Psoas muscle (tissue), 8 donors: Measurements from ENCODE around the gene APLNR. TPM values are rescaled to one million over a fixed set of nuclear protein-coding genes. Genes with fewer than 3 reads are reported as not detected.

Experiments
- ATAC-seq, 4 donors: fragments of 200-7000 bp; cut with Tn5 transposase; one replicate each; pipeline ENCODE4 v1.9.1; 2020; ENCODE audit warnings: moderate library complexity in 3 of 4, mild to moderate bottlenecking in 2 of 4
- DNase-seq, 2 donors: peaks; one replicate each; pipeline ENCODE4 v3.0.0-alpha.2; 2020
- H3K27ac ChIP-seq: fragments of 200-600 bp; one replicate; pipeline ENCODE4 v1.8.0; 2022
- H3K27me3 ChIP-seq, 3 donors: fragments of 200-600 bp in 1 of 3; one replicate each; pipeline versions ENCODE4 v1.6.1 to v1.8.0; 2013 to 2022; ENCODE audit warnings: low read length in 2 of 3, mild to moderate bottlenecking in 2 of 3, moderate library complexity in 1 of 3; ENCODE audit not compliant: insufficient read depth in 3 of 3
- H3K36me3 ChIP-seq, 2 donors: fragments of 200-600 bp in 1 of 2; one replicate each; pipeline versions ENCODE4 v1.6.1 to v1.8.0; 2013 to 2022; ENCODE audit warnings: low read depth in 1 of 2, mild to moderate bottlenecking in 1 of 2, moderate library complexity in 1 of 2; ENCODE audit not compliant: insufficient read depth in 1 of 2
- H3K4me1 ChIP-seq: fragments of 200-600 bp; one replicate; pipeline ENCODE4 v1.8.0; 2022
- H3K4me3 ChIP-seq: fragments of 200-600 bp; one replicate; pipeline ENCODE4 v1.8.0; 2022; ENCODE audit warnings: mild to moderate bottlenecking
- H3K9me3 ChIP-seq: fragments of 200-600 bp; one replicate; pipeline ENCODE4 v1.8.0; 2022
- WGBS, 3 donors: extraction: QIAGEN DNeasy Blood & Tissue Kit; methylation state at CpG; one replicate each; pipeline versions ENCODE4 v1.1.6 to v1.1.7; 2013; 5-methylcytosine and 5-hydroxymethylcytosine counted together
- intact Hi-C, 2 donors: fragments of 100-400 bp; cut with DNase I; formaldehyde crosslinking; loops; one replicate each; pipeline versions ENCODE4 v1.11.0 to v1.14.2; 2022
- polyA plus RNA-seq, 3 donors: library from polyadenylated mRNA; stranded (reverse); fragments of 200-250 nt; gene quantifications; one replicate each; pipeline ENCODE4 v1.2.3, GENCODE V29; 2013
- total RNA-seq, 4 donors: library from RNA; stranded (reverse); fragmentation: NEBNext Ultra II Directional in 2 of 4; extraction: Animal tissue kit (Norgen Biotek cat#: 25700) in 2 of 4; gene quantifications; one replicate each; pipeline versions ENCODE4 v1.2.1 to v1.2.4, GENCODE V29; 2021 to 2023
- TF ChIP-seq, protein P1 (sequence below): fragments of 200-600 bp; IDR thresholded peaks from one replicate; pipeline ENCODE4 v1.8.0; 2022; ENCODE audit warnings: antibody characterized with exemption
- donor health status: healthy with polysubstance abuse.
- donor health status: DM: no; HTN: no; CAD: no; lungs with moderate emphysema.
- donor health status: Bipolar disorder and iron deficiency.
- donor health status: healthy.
- donor health status: DM: yes; HTN: yes; CAD: no.
- donor health status: DM: no; HTN: no; CAD: no.
- donor health status: DM: no; HTN: no; CAD: no.
- donor health status: DM: yes; HTN: yes; CAD: no.

APLNR gene
- total and polyA plus RNA-seq, 7 donors, result 0.75 to 17.0 (median 3.5) TPM

DNA sequence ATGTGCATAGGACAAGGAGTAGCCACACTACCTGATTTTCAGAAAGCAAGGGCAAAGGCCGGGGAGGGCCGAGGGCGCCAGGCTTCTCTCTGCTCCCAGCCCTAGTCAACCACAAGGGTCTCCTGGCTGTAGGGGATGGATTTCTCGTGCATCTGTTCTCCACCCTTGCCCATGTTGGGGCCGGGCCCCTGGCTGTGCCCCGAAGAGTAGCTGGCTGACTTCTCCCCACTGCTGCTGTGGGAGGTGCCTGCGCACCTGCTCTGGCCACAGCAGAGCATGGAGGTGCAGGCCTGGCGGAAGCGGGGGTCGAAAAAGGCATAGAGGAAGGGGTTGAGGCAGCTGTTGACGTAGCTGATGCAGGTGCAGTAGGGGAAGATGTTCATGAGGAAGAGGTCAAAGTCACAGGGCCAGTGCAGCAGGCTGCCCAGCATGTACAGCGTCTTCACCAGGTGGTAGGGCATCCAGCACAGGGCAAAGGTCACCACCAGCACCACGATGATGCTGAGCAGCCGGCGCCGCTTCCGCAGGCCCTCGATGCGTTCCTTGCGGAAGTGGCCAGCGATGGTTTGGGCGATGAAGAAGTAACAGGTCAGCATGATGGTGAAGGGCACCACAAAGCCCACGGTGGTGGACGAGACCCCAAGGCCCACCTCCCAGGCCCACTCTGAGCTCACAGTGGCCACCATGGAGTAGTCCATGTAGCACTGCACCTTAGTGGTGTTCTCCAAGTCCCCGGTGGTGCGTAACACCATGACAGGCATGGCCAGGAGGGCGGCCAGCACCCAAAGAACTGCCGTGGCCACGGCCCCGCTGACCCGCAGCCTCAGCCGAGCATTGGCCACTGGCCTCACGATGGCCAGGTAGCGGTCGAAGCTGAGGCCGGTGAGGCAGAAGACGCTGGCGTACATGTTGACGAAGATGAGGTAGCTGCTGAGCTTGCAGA lies 1.0 kb downstream of the APLNR start:
- Histone ChIP-seq H3K36me3 (no peaks in the 10 kb centered on the region), H3K4me3 (peak overlapping the region; percentile 60), H3K27ac (peak overlapping the region; percentile 30), H3K27me3 (peaks cover 0 to 26% (median 0%) of the 10 kb centered on the region in 3 donors), H3K4me1 (no peaks in the 10 kb centered on the region), H3K9me3 (no peaks in the 10 kb centered on the region)
- TF ChIP-seq, protein P1, sequence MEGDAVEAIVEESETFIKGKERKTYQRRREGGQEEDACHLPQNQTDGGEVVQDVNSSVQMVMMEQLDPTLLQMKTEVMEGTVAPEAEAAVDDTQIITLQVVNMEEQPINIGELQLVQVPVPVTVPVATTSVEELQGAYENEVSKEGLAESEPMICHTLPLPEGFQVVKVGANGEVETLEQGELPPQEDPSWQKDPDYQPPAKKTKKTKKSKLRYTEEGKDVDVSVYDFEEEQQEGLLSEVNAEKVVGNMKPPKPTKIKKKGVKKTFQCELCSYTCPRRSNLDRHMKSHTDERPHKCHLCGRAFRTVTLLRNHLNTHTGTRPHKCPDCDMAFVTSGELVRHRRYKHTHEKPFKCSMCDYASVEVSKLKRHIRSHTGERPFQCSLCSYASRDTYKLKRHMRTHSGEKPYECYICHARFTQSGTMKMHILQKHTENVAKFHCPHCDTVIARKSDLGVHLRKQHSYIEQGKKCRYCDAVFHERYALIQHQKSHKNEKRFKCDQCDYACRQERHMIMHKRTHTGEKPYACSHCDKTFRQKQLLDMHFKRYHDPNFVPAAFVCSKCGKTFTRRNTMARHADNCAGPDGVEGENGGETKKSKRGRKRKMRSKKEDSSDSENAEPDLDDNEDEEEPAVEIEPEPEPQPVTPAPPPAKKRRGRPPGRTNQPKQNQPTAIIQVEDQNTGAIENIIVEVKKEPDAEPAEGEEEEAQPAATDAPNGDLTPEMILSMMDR, result no peak
- no peak for ATAC-seq
- WGBS, 3 donors, result 65 to 74% (median 72%) methylated on average over 39 of the region's 39 CpGs
- intact Hi-C loops, result loop anchor here in 1 of 2 donors (5.0 kb wide), 1 partner anchor 34 kb away; no protein-coding TSS in a partner anchor
- no peak for DNase-seq

DNA sequence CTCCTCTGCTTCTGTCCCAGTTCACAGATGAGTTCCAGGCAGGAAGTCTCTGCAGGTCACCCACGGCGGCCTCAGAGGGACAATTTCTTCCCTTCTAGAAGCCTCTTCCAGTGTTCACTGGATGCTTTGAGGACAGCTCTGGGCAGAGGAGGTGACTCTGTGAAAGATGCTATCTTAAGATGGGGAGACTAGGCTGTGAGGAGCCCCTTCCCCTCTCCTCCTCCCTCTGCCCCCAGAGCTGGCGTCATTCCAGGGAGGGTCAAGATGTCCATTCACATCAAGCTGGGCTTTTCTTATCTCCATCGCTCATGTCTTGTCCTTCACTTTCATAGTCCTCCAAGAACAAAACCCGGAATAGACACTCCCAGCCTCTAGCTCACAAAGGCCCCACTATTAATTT lies 3.3 kb downstream of the APLNR start:
- DNase-seq (no peak), ATAC-seq (no peak)
- Histone ChIP-seq H3K36me3 (no peaks in the 10 kb centered on the region), H3K4me1 (no peaks in the 10 kb centered on the region), H3K27ac (no peak overlapping the region), H3K9me3 (no peaks in the 10 kb centered on the region), H3K27me3 (peaks cover 0 to 29% (median 0%) of the 10 kb centered on the region in 3 donors), H3K4me3 (peak overlapping the region; percentile 60)
- 61 to 66% (median 64%) methylated on average over 5 of the region's 5 CpGs for WGBS, 3 donors
- intact Hi-C loops, result no loop called here
- TF ChIP-seq, protein P1, result no peak

DNA sequence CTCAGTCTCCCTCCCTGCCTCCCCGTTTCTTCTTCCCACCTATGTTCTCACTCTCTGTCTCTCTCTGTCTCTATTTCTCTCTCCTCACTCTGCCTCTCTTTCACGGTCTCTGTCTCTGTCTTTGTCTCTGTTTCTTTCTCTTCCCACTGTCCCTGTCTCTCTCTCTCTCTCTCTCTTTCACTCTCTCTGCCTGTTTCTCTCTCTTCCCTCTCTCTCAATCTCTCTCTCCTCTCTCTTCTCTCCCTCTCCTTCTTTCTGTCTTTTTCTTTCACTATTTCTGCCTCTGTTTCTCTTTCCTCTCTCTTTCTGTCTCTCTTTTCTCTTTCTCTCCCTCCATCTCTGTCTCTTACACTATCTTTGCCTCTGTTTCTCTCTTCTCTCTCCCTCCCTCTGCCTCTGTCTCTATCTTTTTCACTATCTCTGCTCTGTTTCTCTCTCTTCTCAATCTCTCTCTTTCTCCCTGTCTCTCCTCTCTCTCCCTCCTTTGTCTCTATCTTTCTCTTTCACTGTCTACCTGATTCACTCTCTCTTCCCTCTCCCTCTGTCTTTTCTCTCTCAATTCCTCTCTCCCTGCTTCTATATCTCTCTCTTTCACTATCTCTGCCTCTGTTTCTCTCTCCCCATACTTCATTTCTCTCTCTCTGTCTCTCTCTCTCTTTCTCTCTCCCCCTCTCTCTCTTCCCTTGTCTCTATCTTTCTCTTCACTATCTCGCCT lies 5.4 kb downstream of the APLNR start:
- Histone ChIP-seq H3K27me3 (peaks cover 0 to 29% (median 0%) of the 10 kb centered on the region in 3 donors), H3K36me3 (no peaks in the 10 kb centered on the region), H3K27ac (peak overlapping the region; percentile 16), H3K9me3 (no peaks in the 10 kb centered on the region), H3K4me1 (no peaks in the 10 kb centered on the region), H3K4me3 (no peak overlapping the region)
- intact Hi-C loops, result no loop called here
- WGBS, 3 donors, result 41 to 48% (median 46%) methylated on average over 3 of the region's 3 CpGs
- DNase-seq (no peak), ATAC-seq (no peak)
- TF ChIP-seq, protein P1, result no peak

DNA sequence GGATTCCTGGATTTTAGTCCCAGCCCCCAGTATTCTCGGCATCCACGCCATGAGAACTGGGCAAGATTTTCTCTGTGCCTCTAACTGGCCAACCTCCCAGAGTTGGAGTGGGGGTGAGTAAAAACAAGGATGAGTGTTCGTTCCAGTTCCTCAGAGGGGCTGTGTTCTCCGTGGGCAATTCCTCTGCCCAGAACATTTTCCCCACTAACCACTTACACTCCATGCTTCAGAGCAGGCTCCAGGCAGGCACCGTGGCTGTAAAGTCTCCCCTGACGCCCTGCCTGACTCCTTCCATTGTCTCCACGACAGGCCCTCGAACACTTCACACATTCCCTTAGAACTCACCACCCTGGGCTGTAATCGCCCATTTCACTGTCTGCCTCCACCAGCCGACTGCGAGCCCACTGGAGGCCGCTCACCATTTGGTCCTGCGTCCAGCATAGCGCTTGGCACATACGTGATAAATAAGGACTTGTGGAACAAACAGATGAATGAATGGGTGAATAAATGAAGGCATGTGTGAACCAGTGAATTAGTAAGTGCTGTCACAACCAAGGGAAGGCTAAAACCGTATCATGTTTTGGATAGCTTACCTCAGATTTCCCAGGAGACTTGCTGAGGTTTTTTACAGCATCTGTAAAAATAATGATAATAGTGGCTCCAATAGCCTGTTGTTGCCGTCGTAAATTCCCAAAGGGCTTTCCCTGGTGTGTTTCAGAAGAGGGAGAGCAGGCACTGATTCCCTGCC lies 6.1 kb downstream of the APLNR start:
- no peak for DNase-seq

More for the DNA sequence above, 6.1 kb downstream of the APLNR start:
- ATAC-seq, result peak in 2 of 4 donors; percentile 42 to 46
- TF ChIP-seq, protein P1, result no peak
- H3K9me3 ChIP-seq, result no peaks in the 10 kb centered on the region
- H3K4me1 ChIP-seq, result no peaks in the 10 kb centered on the region
- peak overlapping the region; percentile 41 for H3K27ac ChIP-seq
- H3K4me3 ChIP-seq, result no peak overlapping the region
- 15 to 23% (median 16%) methylated on average over 18 of the region's 18 CpGs for WGBS, 3 donors
- intact Hi-C loops, result no loop called here
- H3K27me3 ChIP-seq, result peaks cover 0 to 29% (median 0%) of the 10 kb centered on the region in 3 donors
- no peaks in the 10 kb centered on the region for H3K36me3 ChIP-seq
